HG03571 (cell line): ENCODE results near the gene NME4.
"Not testable (repeated sequence)": the region's sequence is repeated elsewhere in the genome, so short reads cannot be mapped to it uniquely, and the experiment has no call there.

ENCODE experiments used
- ATAC-seq: cut with Tn5 transposase; IDR thresholded peaks from one replicate; pipeline ENCODE4 v1.9.1; 2021; ENCODE audit not compliant: unreplicated experiment

The NME4 gene

DNA sequence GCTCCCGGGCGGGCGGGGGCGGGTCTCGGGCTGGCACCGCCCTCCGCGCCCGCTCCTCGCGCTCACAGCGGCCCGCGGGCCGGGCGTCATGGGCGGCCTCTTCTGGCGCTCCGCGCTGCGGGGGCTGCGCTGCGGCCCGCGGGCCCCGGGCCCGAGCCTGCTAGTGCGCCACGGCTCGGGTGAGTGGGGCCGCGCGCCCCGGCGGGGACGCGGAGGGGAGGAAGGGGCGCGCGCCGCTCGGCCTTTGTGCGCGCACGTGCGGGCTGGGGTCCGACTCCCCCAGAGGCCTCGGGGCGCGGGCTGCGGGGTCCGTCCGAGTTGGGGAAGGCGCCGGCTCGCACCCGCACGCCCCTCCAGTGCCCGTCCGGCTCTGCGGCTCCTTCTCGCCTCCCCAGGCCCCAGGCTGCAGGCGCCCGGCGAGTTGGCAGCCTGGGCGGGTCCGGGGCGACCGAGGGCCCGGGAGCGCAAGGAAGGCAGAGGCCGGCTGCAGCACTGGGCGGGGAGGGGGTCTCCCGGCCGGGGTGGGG is at the start of gene NME4:
NME4 (plus strand) TSS at position 65 of the 527 bp plus-strand sequence; CDS start at position 89, 24 bp downstream.
- ATAC-seq = no peak

DNA sequence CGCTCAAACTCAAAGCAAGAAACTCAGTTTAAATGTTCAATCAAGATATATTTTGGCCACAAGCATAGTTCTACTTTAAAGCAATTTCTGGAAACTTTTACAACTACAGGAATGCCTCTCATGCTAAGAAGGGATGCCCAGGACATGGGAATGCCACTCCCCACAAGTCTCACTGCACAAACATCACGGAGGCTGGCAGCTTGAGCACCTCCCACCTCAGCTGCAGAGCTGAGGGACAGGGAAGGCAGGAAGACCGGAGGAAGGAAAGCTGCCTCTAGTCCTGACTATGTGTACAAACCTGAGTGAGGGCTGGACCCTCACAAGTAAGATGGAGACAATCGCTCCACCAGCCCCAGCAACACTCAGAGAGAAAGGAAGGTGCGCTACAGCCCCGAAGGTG is 49.8 kb upstream of the NME4 start:
- no peak for ATAC-seq

DNA sequence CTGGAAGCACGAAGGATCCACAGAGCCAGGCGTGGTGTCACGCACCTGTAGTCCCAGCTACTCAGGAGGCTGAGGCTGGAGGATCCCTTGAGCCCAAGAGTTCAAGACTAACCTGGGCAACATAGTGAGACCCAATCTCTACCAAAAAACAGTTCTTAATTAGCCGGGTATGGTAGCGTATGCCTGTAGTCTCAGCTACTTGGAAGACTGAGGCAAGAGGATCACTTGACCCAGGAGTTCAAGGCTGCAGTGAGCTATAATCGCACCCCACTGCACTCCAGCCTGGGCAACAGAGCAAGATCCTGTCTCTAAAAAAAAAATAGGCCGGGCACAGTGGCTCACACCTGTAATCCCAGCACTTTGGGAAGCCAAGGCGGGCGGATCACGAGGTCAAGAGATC is 48.5 kb upstream of the NME4 start:
- ATAC-seq = not testable (repeated sequence)

DNA sequence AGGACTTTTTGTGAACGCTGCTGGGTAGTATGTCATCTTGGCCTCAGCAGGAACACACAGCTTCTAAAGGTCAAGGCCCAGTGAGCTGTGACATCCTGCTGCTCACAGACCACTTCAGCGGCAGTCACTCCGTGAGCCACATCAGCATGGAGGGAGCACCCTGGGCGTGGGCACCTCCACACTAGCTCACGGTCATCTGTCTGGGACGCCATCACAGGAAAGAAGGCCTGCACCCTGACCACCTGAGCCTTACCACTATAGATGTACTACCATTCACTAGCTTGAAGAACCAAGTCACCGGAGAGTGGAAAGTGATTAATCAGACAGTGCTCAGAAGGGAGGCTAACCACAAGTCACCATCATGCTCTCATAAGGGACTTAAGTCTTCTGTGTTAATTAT is 47.8 kb upstream of the NME4 start:
- ATAC-seq = no peak

DNA sequence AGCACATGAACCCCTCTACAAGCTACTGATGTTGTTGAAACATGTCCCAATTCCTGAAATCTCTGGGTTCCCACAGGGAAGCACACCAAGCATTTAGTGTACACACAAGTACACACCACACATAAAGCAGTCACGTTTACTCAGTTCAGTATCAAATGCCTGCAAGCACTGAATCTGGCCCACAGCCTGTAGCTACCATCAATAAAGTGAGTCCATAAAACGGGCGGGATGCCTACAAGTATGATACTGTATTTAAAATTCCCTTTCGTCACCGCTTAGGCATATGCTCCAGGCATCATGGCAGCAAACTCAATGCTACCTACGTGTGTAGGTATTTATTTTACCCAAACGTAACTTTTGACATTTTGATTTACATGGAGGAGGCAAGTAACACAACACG is 46.8 kb upstream of the NME4 start:
- no peak for ATAC-seq

DNA sequence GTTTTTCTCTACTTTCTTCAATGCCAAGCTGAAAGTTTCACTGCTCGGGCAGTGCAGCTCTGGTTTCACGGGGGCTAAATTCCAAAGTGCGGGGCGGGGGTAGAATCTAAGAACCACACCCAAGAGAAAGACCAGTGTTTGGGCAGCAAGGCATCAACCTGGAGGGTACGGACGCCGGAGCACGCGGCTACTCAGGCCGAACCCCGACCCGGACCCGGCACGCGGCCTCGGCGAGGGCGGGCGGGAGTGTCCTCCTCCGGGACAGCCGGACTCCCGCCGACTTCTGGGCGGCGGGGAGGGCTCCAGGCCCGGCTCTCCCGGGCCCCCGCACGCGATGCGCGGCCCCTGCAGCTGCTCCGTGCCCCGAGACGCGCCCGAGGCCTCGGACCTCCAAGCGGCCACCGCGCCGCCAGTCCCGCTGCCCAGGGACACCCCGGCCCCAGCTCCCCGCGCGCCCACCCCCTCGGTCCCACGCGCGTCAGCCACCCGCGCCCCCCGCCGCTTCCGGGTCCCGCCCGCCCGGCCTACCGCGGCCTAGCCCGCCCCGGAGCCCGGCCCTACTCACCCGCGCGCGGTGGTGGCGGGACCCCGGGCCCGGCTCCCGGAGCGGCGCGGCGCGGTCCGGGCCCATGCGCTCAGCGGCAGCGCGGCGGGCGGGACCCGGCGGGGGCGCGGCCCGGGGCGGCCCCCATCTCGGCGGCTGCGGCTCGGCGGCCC is 45.0 kb upstream of the NME4 start:
- ATAC-seq = peak; percentile 14

DNA sequence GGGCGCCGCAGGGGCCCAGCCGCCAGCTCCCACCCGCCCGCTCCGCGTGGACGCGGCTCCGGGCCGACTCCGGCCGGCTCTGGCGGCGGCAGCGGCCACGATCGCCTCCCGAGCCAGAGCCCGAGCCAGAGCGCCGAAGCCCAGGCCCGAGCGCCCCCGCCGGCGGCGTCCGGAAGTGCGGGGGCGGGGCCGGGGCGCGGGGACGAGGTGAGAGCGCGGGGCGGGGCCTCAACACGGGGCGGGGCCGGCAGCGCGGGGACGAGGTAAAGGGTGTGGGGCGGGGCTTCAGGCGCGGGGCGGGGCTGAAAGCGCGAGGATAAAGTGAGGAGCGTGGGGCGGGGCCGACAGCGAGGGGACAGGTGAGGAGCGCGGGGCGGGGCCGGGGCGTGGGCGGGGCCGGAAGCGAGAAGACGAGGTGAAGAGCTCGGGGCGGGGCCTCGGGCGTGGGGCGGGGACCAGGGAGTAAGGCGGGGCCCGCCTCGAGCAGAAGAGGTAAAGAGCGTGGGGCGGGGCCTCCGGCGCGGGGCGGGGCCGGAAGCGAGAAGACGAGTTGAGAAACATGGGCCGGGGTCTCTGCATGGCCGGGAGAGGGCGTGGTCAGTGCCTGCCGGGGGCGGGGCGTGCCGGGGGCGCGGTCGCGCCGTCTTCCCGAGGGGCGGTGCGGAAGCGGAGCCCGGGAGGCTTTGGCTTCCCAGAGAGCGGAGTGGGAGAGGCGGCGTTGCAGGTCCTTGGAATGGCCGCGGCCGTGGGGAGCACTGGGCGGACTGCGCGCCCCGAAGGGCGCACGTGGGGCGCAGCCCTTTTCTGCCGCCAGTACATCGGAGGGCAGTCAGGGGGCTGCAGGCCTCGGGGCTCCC is 44.2 kb upstream of the NME4 start, which contains the start of gene AXIN1:
AXIN1 (minus strand) TSS at position 177 of the 857 bp plus-strand sequence. CDS start 5,698 bp downstream, outside the sequence.
- ATAC-seq = peak; percentile 47

DNA sequence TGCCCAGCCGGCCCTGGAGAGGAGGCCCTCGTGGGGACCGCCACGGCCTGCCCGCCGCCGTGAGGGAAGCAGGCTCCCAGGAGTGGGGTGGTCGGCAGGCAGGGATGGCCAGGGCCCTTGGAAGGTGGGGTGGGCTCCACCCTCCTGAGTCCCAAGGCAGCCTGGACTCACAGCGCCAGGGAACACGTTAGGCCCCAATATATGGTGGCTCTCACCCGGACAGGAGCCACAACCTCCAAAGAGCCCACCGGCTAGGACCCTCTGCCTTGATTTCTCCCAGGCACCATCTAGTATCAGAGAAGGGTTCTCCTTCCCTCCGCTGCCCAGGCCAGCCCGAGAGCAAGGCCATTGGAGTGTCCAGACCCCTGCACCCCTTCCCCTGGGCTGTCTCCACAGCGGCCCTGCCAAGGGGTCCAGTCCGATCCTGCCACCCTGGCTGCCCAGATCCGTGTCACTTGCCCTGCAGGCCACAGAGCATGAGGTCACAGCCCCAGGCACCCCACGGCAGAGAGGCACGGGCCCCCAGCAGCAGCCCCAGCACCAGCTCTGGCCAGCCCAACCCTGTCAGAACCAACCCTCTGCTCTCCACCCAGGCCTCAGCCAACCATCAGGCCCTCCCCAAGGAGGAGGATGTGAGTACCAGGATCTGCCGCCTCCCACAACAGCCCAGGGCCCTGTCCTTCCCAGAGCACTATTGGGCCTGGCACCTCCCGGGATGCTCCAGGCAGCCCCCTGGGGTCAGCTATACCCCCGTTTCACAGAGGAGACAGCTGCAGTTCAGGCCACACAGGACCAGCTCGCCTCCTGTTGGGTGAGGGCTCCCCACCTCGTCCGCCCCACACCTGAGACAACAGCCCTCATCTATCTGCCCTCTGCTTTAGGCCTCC is 43.4 kb upstream of the NME4 start:
- ATAC-seq = peak; percentile 4

DNA sequence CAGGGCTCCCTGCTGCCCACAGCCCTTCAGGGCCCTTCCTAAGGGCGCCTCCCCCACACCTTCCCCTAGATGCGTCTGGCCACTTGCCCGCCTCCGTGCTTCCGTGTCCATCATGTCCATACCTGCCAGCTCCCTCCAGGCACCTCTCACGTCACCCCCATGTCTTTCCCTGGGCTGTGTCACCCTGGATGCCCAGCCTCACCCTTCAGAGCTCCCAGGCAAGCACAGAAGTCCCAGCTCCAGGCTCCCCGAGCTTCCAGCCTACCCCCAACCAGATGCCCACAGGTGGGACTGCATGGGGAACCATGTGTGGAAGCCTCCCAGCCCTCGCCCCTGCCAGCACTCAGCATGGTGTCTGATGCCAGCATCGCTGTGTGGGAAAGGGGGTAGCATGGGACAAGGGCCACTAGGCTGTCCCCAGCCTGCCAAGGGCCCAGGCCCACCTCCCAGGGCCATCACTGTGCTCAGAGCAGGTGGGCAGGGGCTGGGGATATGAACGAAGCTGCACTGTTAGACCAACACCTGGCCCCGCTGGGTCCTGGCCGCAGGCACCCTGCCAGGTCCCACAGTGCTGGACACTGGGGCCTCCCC is 42.6 kb upstream of the NME4 start:
- no peak for ATAC-seq

DNA sequence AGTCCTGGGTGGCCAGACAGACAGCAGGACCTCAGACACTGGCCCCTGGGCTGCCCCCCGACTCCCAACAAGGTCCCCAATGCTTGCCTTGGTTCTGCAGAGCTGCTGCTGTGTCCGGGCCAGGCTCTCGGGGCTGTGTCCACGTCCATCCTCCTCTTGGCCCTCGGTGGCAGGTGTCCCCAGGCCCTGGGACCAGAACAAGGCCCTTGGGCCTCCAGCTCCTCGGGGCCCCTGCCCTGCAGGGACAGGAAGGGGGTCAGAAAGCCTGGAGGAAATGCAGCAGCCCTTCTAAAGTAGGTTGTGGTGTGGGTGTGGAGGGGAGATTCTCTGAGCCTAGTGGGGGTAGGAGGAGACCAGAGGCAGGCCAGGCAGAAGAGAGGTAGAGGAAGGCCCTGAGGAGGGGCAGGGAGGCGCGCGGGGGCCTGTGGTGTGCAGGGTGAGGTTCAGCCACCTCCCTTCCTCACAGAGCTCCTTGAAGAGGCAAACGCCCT is 42.0 kb upstream of the NME4 start:
- no peak for ATAC-seq

DNA sequence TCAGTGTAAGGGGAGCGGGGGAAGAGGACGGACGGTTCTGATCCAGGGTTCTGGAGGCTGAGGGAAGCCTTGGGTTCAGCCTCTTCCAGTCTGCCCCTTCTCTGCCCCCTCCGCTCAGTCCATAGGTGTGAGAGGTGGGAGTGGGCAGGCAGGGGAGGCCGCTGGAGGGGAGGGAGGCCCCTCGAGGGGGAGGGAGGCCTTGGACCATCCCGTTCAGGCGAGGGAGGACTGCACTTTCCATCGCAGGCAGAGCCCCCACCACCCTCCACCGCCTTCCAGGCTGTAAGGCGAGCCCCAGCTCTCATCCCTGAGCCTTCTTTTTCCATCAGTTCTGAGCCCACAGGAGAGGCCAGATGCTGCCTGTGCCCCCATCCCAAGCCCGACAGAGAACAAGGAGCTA is 40.3 kb upstream of the NME4 start:
- no peak for ATAC-seq

DNA sequence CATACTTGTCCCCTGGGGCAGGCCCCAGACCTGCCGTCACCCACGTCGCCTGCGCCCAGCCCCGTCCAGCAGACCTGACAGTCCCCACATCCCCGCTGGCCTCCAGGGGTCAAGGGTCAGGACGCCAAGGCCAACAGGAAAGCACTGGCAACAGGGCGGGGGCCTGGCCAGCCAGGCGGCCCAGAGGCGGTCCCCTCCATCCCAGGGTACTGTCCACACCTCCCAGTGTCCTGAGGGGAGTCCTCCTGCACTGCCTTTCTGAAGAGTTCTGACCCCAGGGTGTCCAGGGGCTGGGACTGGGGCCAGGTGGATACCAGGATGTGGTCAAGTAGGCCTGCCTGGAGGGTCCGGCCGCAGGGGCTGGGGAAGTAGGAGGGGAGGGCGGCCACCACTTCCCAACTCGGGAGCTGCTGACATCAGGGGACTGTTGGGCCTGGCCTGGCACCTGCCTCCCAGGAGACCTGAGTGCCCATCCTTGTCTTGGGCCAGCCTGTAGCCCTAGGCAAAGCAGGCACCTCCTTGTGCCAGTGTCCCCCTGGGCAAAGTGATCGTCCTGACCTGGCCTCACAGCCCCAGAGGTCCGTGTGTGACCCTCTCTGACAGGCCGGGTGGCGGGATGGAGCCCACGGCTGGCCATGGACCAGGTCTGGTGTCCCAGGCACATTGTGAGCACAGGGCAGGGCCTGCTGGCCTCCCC is 37.8 kb upstream of the NME4 start:
- no peak for ATAC-seq

DNA sequence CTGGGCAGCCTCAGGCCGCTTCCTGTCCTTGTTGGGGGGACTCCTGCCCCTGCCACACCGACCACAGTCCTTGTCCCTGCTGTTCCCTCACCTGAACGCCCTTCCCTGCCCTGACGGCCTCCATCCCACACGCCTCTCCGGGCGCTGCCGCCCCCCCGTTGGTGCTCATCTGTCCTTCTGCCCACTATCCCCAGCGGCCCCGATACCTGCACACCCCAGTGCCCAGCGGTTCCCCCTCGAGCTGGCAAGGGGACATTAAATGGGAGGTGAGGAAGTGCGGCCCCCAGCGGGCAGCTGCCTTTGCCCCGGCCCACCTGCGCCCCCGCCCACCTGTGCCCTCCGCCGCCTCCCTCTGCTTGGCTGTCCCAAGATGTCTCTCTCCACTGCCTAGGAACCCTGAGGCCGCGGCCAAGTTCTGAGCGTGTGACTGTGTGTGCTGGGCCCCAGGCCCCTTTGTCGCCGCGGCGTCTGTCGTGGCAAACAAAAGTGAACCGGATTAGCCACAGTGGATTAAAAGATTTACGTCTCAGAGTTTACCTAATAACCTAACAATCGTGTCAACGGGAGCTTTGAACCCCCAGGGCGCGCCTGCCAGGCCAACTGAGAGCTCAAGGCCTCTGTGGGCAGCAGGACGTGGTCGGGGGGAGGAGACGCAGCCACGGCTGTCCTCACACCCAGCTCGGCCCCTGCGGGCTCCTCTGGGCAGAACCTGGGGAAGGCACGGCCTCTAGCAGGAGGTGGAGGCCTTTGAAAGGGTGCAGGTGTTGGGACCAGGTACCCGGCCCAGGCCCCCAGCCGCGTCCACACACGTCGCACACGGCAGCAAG is 36.9 kb upstream of the NME4 start:
- no peak for ATAC-seq

DNA sequence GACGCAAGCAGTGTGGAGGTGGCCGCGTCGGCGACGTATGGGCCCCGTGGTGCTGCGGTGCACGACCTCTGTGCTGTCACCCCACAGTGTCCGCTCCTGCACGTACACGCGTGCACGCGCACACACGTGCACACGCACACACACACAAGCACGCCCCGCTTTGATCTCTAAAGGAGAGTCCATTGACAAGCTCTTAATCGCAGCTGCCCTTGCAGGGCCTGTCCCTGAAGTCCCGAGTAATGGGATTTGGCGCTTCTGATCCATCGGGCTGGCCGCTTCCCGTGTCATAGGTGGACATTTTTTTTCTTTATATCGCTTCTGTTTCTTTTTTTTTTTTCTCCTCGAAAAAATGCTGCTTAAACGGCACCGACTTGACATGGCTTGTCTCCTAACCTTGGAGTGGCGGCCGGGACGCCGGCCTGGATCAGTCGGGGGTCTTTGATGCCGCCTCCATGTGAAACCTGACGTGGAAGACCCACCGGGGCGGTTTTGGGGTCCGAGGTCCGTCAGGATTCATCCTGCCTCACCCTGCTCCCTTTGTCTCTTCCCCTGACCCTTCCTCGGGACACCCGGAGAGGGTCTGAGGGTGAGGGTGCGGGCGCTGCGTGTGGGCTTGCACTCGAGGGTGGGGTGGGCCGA is 36.2 kb upstream of the NME4 start:
- no peak for ATAC-seq

DNA sequence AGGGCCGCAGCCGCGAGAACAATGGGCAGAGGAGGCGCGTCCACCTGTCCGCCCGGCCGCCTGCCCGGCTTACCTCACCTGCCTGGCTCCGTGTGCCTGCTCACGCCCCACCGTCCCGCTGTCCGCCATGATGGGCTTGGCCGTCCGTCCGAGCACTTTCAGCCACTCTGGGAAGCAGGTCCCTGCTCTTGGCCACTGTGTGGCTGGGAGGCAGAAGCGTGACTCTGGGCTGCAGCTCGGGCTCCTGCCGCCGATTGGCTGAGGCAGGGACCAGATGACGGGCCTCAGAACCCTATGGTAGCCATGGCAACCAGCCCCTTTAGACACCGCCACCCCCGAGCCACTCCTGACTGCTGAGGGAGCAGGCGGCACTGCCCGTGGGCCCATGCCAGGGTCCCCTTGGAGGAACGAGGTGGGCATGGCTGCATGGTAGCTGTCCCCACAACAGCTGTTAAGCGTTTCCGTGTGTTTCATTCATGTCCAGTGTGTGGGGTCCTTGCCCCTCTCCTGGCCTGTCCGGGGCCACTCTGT is 35.6 kb upstream of the NME4 start:
- ATAC-seq = no peak

DNA sequence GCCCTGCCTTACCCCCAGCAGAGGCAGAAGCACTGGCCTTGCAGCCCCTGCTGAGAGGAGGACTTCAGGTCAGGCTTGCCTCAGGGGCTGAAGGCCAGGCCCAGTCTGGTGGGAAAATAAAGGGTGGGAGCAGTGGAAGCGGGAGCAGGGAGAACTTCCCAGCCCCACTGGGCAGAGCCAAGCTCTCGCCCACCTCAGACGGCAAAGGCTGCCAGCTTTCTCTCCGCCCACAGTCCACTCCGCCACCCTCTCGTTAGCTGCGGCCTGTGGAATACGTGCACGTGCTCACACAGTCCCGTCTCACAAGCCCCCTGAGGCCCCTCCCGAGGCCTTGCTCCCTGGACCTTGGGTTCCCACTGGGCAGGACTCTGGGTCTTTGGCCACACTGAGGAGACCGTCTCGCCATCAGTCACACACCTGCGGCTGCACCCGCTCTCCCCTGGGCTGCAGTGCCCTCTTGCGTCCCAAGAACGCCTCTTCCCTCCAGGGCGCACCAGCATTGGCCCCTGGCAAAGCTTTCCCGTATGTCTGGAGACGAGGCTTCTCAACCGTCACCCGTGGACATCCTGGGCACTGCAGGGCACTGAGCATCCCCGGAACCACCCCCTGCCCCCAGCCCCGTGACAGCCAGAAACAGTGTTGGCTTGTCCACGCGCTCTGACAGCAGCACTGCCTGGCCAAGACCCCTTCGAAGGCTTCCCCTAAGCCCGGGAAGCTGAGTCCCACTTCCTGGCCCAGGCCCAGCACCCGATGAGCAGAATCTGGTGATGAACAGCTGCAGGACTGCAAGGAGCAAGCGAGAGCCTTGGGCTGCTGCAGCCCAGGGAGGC is 34.9 kb upstream of the NME4 start:
- ATAC-seq = peak; percentile 56

DNA sequence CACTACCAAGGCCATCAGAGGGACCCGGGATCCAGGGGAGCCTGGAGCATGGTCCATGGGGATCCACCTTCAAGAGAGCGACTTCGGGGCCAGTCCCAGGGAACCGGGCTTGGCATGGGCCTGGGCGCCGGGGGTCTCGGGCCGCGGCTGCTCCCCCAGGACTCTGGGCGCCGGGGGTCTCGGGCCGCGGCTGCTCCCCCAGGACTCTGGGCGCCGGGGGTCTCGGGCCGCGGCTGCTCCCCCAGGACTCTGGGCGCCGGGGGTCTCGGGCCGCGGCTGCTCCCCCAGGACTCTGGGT is 34.3 kb upstream of the NME4 start:
- ATAC-seq = not testable (repeated sequence)
